Stimulated activated CD4-positive, alpha-beta T cell treated with anti-CD3 and anti-CD28 coated beads, Interleukin-4, amount 100 ng/mL, for 48 hours (primary cell): ENCODE results near the gene TSPAN7.
A peak's percentile ranks its signal among the peaks of the same experiment; 100 is the strongest.

Experiments
- DNase-seq, 2 donors: peaks; one replicate each; pipeline ENCODE4 v3.0.0-alpha.2; 2020; ENCODE audit warnings: low read depth in 2 of 2

The TSPAN7 gene, protein sequence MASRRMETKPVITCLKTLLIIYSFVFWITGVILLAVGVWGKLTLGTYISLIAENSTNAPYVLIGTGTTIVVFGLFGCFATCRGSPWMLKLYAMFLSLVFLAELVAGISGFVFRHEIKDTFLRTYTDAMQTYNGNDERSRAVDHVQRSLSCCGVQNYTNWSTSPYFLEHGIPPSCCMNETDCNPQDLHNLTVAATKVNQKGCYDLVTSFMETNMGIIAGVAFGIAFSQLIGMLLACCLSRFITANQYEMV

GRCh38 chrX:38561126-38561868 lies at the start of gene TSPAN7:
Gene TSPAN7, plus strand, starts transcription at chrX:38561542. Its CDS starts 5 bp downstream, at chrX:38561547.
- peak; percentile 61 to 71 for DNase-seq

DNA sequence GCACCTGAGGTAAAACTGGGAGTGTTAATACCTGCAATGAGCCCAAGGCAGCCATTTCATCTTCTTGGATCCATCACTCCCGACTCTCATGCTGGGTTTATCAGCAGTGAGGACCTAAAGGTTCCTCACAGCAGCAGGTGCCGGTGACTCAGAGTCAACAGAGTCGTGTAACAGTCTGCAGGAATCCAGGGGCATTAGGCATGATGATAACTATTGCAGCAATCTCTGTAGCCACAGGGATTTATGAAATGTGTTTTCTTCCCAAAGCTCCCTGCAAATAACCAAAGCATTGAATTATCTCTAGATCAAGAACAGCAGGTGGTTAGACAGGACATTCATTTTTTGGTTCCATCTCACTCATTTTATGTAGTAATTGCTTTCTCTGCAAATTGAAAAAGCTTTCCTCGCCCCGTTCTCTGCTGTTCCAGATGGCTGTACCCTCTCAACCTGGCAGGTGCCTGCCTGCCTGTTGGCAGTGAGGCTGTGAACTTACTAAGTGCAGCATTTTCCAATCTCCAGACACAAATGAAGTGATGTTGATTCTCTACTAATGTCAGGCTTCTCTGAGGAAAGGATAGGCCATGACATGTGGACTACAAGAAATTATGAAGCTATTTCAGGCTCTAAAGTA lies 48.1 kb upstream of the TSPAN7 start:
- no peak for DNase-seq

DNA sequence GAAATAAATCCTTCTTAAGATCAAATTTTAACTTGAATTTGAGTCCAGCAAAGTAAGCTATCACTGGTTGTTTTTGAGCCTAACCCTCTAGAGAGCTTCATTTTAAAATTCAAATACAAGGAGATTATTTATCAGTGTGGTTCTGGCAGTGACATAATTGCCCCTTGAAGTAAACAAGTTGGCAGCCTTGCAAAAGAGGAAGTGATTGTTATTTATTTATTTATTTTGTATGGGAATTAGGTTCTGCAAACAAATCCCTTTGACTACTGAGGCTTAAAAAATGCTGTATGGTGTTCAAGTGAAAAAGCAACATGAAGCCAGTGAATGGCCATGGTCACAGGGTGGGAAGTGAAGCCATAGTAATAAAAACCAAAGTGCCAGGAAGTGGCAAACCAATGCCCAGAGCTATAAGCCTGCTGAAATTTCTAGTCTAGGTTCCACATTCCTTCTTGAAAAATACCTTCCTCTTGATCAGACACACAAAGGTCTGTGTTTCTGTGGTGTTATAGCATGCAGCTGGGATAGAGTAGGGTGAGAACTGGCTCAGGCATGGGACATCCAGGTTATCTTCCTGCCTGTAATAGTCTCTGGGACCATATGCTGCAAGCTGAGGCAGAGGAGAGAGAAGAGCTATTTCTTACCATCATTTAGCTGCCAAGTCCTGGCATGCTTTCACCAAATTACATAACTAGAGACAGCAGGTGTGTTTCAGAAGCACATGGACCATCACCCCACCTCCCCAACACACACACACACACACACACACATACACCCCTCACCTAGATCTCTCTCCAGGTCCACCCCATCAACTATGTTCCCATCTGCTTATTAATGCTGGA lies 47.1 kb upstream of the TSPAN7 start:
- no peak for DNase-seq

DNA sequence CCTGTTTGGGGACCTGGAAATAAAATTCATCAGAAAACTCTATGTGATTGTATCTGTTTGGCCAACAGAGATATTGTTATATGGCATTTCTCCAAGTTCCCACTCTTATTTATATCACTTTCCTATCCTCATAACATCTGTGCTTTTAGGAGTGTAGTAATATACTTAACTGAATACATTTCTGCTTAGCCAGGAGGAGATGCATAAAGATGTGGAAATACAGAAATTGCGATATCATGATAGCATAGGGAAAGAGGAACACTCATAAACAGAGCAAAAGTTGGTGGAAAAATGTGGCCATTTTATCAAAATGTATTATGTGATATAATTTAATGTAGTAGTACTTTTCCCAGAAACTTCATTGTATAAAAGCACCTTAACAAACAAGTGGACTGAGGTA lies 46.1 kb upstream of the TSPAN7 start:
- no peak for DNase-seq

DNA sequence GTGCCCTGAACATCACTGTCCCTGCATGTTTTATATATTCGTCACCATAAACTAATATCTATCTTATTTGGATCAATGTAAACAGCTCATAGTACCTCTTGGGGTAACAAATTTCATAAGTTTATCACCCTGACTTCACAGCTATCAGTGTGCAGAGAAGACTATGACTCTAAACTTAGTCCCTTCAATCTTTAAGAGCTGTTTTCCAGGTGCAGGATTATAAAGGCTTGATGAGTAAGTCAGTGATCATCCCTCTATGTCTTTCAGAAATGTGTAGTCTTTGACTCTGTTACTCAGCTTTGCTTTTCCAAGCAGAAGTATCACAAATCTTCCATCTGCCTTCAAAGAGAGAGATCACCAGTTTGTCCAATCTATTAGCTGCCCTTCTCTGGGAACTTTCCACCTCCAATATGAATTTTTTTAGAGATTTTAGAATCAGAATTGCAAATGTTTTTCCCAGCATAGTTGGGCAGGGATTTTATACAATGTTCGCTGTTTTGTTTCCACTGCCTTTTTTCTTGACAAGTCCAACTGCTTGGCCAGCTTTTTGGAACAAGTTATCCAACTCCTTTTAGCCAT lies 45.1 kb upstream of the TSPAN7 start:
- DNase-seq = no peak

GRCh38 chrX:38519651-38520050 lies 41.7 kb upstream of the TSPAN7 start:
- DNase-seq = no peak

DNA sequence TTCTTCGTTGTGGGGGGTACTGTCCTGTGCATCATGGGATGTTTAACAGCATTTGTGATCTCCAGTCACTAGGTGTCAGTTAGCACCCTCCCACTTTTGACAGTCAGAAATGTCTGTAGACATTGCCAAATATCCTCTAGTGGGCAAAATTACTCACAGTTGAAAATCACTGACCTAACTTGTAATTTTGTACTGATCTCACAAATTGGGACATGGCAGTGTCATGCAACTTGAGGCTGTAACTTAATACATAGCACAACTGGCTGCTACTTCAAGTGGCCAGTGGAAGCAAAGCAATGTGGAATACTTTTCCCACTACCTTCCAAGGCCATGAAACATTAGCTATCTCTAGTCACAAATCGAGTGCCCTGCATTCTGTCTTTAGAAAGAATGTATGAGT lies 23.2 kb upstream of the TSPAN7 start:
- DNase-seq = no peak

DNA sequence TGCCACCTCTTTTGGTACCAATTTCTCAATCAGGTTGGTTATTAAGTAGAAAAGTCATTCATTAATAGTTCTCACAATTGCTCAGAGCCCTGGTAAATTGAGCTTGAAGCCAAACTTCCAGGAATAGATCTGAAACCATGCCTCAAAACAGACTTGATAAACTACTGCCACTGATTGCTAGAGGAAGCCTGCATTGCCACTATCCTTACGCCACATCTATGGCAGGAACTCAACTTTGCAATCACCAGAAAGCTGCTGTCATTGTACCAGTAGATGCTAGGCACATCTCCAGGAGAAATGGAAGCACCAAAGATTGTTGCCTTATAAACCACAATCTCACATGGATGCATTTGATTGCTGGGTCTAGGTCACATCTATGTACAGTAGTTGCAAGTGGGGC lies 21.6 kb upstream of the TSPAN7 start:
- no peak for DNase-seq

- DNase-seq = no peak
Measured at GRCh38 chrX:38548508-38548907, 12.8 kb upstream of the TSPAN7 start.

DNA sequence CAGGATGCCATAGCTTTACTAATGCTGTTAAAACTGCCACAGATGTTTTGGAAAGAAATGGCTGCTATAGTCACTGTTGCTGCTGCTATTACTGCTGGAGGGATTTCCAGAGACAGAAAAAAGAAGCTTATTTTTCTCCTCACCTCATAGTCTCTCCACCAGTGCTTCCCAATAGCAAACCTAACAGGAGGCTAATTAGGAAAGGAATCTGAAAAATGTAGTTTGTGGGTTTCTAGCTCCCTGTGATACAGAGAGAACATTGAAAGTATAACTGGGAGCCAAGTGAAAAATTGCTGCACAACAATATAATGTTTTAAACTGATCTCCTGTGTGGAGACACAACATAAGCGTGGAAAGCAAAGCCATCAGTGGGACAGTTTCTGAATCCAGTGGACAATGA lies 8.6 kb upstream of the TSPAN7 start:
- DNase-seq = no peak

GRCh38 chrX:38558686-38559085 lies 2.7 kb upstream of the TSPAN7 start:
- no peak for DNase-seq

DNA sequence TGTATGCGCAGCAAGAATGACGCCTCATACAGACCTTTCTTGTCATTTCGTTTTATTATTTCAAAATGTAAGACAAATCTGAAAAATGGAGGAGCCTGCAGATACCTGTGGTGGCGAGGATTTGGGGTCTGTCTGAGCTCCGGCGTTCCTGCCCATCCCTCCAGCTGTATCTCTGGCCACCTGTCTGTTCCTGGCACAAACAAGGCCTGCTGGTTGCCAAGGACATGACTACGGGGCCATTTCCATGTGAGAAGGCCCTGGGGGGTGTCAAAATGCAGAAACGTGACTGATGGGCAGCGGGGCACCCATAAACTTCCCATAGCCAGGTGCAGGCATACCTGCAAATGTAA lies 591 bp upstream of the TSPAN7 start:
- DNase-seq = no peak

GRCh38 chrX:38561951-38562719 lies 793 bp downstream of the TSPAN7 start:
- no peak for DNase-seq

DNA sequence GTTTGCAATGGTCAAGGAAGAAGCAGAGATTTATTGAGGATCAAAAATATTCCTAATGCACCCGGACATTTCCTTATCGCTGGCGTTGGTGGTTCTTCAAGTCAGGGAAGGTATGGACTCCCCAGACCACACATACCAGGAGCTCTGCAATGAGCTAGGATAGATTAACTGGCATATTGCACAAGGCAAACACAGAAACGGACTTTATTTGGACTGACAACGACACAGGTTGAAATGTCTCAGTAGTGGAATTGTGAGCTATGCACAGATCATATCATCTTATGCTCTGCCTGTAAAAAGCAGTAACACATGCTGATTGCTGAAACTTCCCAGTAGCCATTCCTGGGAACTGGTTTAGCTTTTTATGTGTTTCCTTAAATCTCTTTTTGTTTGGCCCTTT lies 1.7 kb downstream of the TSPAN7 start:
- DNase-seq = no peak

DNA sequence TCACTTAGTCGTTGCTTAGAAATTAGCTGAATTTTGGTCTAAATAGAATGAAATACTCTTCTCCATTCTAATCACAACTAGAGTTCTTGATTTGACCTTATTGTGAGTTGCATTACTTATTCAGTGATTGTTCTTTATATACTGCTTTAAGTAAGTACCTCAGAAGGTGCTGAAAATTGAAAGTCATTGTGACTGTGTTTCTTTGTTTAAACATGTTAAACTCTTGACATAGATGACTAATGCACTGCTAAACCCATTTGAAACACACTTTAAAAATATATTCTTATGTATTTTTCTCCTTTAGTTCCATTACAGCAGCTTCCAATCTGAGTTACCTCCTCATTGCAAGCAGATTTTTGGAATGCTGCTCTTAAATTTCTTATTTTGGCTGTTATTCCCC lies 9.1 kb downstream of the TSPAN7 start:
- no peak for DNase-seq

DNA sequence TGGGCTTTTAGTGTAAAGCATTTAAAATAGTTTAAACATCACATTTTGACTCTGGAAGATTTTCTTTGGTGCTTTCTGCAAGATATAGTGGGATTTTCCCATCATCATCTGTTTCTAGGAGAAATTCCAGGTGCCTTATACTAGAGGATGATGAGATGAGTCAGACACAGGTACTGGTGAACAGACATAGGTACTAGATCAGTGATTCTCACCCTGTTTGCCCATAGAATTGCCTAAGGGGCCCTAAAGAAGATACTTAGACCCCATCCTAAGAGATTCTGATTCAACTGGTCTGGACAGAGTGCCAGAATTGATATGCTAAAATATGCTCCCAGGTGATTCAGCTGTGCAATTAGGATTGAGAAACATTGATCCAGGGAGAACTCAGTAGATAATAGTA lies 9.7 kb downstream of the TSPAN7 start:
- no peak for DNase-seq

DNA sequence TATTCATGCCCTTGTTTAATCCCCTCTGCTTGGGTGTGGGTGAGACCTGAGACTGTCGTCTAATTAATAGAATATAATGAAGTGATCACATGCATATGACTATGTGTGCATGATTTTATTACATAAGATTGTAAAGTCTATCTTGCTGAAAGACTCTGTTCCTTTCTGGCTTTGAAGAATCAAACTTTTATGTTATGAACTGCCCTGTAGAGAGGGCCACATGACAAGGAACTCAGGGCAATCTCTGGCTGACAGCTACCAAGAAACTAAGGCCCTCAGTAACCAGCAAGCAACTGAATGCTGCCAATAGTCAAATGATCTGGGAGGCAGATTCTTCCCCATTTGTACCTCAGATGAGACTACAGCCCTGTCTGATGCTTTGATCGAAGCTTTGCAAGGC lies 13.5 kb downstream of the TSPAN7 start:
- no peak for DNase-seq

GRCh38 chrX:38575888-38576287 lies 14.5 kb downstream of the TSPAN7 start:
- no peak for DNase-seq

GRCh38 chrX:38577738-38578137 lies 16.4 kb downstream of the TSPAN7 start:
- DNase-seq = no peak

DNA sequence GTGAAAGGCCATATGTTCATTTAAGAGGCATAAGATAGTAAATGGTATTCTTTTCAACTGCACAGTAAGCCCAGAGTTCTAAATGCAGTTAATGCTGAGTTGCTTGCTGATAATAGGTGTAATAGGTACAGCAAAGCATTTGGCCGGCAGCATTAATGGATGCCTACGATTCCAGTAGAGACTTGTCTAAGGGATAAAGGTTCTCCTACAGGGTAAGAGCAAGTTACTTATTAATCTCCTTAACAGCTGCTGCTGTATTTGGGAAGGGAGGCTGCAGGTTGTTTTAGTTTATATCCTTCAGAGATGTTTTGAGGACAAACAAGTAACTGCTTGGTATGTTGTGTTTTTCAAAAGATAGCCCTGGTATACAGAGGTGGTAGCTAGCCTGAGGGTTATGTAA lies 16.8 kb downstream of the TSPAN7 start:
- no peak for DNase-seq

DNA sequence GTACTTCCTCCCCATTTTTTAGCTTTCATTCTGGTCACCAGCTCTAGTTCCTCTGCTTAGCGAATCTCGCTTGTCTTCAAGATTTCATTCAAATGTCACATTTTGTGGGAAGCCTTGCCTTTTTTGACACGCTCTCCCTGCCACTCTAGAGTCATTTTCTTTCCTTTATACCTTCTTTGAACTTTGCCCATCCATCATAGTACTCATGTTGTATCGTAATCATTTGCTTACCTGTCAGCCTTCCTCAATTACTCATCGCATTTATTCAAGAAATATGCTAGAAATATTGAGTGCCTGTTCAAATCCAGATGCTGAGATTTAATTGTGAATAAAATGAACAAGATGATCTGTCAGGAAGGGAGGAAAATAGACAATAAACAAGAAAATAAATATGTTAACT lies 21.8 kb downstream of the TSPAN7 start:
- DNase-seq = no peak
